Measurements from ENCODE around the gene FBLN7. TPM values are rescaled to one million over a fixed set of nuclear protein-coding genes. Genes with fewer than 3 reads are reported as not detected.
"Not testable (repeated sequence)": the region's sequence is repeated elsewhere in the genome, so short reads cannot be mapped to it uniquely, and the experiment has no call there.

The FBLN7 gene, protein sequence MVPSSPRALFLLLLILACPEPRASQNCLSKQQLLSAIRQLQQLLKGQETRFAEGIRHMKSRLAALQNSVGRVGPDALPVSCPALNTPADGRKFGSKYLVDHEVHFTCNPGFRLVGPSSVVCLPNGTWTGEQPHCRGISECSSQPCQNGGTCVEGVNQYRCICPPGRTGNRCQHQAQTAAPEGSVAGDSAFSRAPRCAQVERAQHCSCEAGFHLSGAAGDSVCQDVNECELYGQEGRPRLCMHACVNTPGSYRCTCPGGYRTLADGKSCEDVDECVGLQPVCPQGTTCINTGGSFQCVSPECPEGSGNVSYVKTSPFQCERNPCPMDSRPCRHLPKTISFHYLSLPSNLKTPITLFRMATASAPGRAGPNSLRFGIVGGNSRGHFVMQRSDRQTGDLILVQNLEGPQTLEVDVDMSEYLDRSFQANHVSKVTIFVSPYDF
- total RNA-seq (ENCODE audit: insufficient read depth, low replicate concordance), result 1.2 TPM

DNA sequence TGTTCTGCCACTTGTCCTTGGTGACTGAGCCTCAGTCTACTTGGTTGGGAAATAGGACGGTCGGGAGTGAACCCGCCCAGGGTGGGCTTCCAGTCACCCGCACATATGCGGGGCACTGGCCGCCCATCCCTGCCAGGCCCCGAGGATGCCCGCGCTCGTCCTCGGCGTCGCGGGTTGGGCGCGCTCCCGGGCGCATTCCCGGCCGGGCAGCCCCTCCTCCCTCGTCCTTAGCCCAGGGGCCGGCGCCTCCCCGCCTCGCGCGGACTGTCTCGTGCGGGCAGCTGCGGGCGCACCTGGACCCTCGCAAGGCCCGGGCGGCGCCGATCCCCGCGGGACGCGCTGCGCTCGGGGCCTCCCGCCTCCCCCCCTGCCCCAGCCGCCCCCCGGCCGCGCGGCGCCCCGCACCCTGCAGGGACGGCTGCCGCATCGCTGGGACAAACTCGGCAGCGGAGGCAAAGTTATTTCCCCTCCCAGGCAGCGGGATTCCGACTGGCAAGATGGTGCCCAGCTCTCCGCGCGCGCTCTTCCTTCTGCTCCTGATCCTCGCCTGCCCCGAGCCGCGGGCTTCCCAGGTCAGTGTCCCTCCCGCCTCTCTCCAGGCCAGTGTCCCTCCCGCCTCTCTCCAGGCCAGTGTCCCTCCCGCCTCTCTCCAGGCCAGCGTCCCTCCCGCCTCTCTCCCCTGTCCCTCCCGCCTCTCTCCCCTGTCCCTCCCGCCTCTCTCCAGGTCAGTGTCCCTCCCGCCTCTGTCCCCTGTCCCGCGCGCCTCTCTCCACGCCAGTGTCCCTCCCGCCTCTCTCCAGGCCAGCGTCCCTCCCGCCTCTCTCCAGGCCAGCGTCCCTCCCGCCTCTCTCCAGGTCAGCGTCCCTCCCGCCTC, at the start of gene FBLN7:
FBLN7 (plus strand) TSS at position 227 of the 874 bp plus-strand sequence; CDS start at position 498, 271 bp downstream.
- no peak for DNase-seq (ENCODE audit: low spot score)

GRCh38 chr2:112089375-112089774, 48.8 kb upstream of the FBLN7 start:
- DNase-seq (ENCODE audit: low spot score), result no peak

DNA sequence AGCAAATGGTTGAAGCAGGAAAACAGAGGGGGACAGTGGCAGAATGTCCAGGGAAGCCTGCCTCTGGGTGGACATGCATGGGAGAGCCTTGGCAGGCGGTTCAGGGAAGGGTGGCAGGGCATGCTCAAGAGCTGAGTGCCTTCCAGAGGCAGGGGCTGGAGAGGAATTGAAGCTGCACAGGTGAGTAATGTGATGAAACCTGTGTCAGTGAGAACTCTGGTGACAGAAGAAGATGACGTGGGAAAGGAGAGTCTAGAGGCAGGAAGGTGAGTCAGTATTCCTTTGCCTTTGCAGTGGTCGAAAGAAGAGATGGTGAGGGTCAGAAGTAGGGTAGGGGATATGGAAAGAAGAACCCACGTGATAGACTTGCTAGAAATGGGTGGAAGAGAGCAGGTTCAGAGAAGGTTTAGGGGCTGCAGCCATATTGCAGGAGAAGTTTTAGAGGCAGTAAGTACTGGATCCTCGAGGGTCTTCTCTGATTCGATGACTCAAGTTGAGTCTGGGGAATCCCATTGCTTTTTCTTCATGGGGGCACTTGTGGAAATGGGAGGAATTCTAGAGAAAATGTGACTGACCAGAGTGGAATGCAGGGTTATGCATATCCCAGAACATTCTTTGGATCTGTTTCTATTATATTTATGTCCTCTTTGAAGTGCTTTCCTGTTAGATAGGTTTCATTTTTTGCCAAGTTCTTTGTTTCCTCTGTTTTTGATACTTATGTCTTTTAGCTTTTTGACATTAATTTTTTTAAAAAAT, 45.7 kb upstream of the FBLN7 start:
- DNase-seq (ENCODE audit: low spot score), result peak; percentile 42

DNA sequence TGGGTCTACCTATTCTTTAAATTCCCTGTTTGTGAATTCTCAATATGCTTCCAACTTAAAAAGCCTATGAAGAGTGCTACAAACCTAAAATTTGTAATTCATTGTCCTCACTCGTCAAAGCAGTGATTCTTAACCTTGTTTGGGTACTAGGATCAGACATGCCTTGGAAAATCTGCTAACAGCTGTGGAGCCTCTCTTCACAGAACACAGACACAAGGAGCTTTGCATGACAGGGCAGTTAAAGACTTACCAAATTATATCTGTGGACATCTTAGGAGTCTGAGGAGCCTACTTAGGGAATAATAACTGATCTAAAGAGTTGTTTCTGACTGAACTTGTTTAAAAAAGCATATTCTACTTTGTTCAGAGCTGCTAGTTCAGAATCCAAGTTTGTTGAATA, 45.0 kb upstream of the FBLN7 start:
- peak; percentile 65 for DNase-seq (ENCODE audit: low spot score)

- DNase-seq (ENCODE audit: low spot score), result no peak
Observed at GRCh38 chr2:112095681-112096080, 42.5 kb upstream of the FBLN7 start.

DNA sequence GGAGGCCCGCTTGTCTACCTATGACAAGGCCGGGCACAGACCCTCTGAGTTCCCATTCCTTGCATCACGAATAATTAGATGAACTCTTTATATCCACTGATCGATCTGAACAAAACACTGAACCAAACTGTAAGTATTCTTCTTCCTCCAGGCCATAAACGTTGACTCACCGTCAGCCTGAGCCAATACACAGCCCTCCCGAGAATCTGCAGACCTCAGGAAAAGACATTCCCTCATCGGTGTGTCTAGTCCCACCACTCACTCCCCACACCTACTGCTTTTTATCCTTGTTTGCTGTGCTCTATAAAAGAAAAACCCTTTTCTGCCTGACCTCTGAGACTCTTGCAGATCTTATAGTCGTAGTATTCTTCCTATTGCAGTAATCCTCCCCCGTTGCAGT, 42.1 kb upstream of the FBLN7 start:
- peak; percentile 35 for DNase-seq (ENCODE audit: low spot score)

GRCh38 chr2:112108178-112108832, 29.9 kb upstream of the FBLN7 start:
- no peak for DNase-seq (ENCODE audit: low spot score)

DNA sequence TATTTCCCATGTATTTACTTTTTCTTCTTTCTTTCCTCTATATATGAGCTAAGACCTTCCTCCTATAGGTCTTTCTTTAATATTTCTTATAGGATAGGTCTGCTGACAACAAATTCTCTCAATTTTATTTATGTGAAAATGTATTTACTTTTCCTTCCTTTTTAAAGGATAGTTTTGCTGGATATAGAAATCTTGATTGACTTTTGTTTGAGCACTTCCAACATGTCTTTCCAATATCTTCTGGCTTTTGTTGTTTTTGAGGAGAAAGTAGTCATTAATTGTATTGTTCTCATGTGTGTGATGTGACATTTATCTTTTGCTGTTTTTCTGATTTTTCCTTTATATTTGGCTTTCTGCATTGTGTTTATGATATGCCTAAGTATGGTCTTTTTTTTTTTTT, 28.9 kb upstream of the FBLN7 start:
- no peak for DNase-seq (ENCODE audit: low spot score)

- DNase-seq (ENCODE audit: low spot score), result no peak
Observed at GRCh38 chr2:112110966-112111365, 27.2 kb upstream of the FBLN7 start.

- DNase-seq (ENCODE audit: low spot score), result not testable (repeated sequence)
Observed at GRCh38 chr2:112113354-112113753, 24.8 kb upstream of the FBLN7 start.

DNA sequence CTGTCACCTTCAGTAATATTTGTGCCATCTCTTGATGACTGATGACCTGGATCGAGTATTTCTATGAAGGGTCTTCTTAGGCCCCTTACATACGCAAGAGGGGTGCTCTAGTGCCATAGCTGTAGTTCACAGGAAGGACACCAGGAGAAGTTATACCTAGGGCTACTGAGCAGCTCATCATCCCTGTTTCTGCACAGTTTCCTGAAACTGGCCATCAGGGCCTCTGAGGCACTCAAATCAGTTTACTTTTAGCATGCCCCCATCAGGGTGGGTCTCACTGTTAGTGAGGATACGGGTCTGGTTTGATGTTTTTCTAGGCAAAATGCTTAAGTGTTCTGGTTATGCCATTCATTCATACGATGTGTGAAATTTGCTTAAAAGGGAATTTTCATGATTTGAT, 20.0 kb upstream of the FBLN7 start:
- DNase-seq (ENCODE audit: low spot score), result no peak

DNA sequence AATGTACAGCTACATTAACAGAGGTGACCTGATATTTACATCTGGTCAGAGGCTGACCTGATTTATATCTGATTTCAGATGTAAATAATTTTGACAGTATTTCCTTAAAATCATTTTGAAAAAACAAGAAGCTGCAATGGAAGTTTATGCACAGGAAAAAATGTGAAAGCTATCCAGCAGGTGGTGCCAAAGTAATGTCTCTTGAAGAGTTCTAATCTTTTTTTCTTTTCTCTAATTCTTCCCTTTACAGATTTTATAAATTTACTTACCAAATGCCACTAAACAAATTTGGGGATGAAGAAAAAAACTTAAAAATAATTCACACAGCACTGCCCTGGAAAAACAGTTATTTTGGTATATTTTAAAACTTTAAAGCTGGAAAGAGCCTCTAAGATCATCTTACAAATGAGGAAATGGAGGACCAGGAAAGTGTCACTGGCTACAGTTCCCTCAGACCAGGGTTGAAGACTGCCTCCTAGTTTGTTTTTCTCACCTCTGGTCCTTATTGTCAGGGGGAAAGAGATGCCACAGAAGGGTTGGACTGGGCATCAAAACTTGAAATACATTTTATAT, 16.4 kb upstream of the FBLN7 start:
- DNase-seq (ENCODE audit: low spot score), result peak; percentile 41

DNA sequence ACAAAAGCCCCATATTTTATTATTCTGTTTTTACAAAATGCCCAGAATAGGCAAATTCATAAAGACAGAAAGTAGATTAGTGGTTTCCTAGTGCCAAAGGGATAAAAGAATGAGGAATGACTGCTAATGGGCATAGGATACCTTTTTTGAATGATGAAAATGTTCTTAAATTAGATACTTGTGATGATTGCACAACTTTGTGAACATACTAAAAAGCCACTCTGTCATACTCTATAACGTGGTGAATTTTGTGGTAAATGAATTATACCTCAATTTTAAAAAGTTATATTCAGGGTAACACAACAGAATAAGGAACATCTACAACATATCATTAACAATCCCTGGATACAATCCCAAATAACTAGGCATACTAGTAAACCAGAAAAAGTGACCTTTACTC, 9.1 kb upstream of the FBLN7 start:
- DNase-seq (ENCODE audit: low spot score), result no peak

GRCh38 chr2:112133344-112133743, 4.8 kb upstream of the FBLN7 start:
- no peak for DNase-seq (ENCODE audit: low spot score)

DNA sequence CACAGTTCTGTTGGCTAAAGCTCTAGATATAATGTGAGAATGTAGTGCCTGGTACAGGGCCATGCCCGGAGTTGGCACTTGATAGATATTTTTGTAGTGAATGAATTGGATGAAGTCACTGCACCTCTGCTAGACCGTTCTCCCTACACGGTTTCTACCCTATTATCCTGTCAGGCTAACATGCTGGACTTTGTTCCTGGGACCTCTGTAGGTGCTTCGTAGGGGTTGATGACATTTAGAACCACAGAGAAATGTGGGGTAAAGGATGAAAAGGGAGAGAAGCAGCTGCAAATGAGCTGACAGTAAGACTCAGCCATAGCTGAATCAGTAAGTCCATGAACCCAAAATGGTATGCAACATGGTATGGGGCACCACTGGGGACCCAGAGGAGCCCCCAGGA, 4.1 kb upstream of the FBLN7 start:
- DNase-seq (ENCODE audit: low spot score), result no peak

- no peak for DNase-seq (ENCODE audit: low spot score)
Observed at GRCh38 chr2:112136096-112136495, 2.1 kb upstream of the FBLN7 start.

GRCh38 chr2:112137516-112138158, 548 bp upstream of the FBLN7 start:
- DNase-seq (ENCODE audit: low spot score), result no peak

- DNase-seq (ENCODE audit: low spot score), result not testable (repeated sequence)
Observed at GRCh38 chr2:112139033-112139614, 939 bp downstream of the FBLN7 start.

DNA sequence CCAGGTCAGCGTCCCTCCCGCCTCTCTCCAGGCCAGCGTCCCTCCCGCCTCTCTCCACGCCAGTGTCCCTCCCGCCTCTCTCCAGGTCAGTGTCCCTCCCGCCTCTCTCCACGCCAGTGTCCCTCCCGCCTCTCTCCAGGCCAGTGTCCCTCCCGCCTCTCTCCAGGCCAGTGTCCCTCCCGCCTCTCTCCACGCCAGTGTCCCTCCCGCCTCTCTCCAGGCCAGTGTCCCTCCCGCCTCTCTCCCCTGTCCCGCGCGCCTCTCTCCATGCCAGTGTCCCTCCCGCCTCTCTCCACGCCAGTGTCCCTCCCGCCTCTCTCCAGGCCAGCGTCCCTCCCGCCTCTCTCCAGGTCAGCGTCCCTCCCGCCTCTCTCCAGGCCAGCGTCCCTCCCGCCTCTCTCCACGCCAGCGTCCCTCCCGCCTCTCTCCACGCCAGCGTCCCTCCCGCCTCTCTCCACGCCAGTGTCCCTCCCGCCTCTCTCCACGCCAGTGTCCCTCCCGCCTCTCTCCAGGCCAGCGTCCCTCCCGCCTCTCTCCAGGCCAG, 1.5 kb downstream of the FBLN7 start:
- DNase-seq (ENCODE audit: low spot score), result not testable (repeated sequence)
